ENCODE results near the gene PDE7B. TPM values are rescaled to one million over a fixed set of nuclear protein-coding genes. Genes with fewer than 3 reads are reported as not detected.

Gene PDE7B
- total and polyA plus RNA-seq, 2 of the 4 experiments (the other 2 are of a cell fraction) = 7.8 to 12.4 TPM

GRCh38 chr6:136061701-136062100 is 210.2 kb downstream of the PDE7B start:
- no peak overlapping the region for H3K4ac ChIP-seq (ENCODE audit: low read depth, low read length)
- no peak overlapping the region for H4K5ac ChIP-seq (ENCODE audit: low read depth, low read length)
- dilution Hi-C loops (cut with HindIII; ENCODE audit: low sequenced_read_pairs, unreplicated experiment) (no loop called here), intact Hi-C loops (cut with micrococcal nuclease) (no loop called here), in situ Hi-C loops (cut with MboI; ENCODE audit: low sequenced_read_pairs) (no loop called here)
- DNase-seq (no peak), ATAC-seq (ENCODE audit: low read depth) (no peak)
- no peak overlapping the region for H3K14ac ChIP-seq (replicated peaks; ENCODE audit: low read depth, low read length)
- no peak overlapping the region for H4K8ac ChIP-seq (ENCODE audit: low read depth in 2 of 2, low read length in 2 of 2)
- peaks cover 33 to 67% of the 10 kb centered on the region in 2 experiments for H3K79me1 ChIP-seq (ENCODE audit: low read depth in 1 of 2, low read length in 2 of 2)
- TF ChIP-seq FOS (IDR thresholded peaks at IDR 0.05; ENCODE audit: low read depth, low read length) = no peak
- TF ChIP-seq CEBPB (IDR thresholded peaks at IDR 0.05; ENCODE audit: low read depth, low read length) = no peak
- TF ChIP-seq MAFK (IDR thresholded peaks at IDR 0.05; ENCODE audit: low read depth, low read length) = no peak
- no peak for TF ChIP-seq BHLHE40 (IDR thresholded peaks at IDR 0.05; ENCODE audit: low read depth, low read length)
- TF ChIP-seq RCOR1 (IDR thresholded peaks at IDR 0.05; ENCODE audit: insufficient replicate concordance, low read length) = no peak
- TF ChIP-seq MAZ (IDR thresholded peaks at IDR 0.05; ENCODE audit: borderline replicate concordance, low read depth, low read length) = no peak
- H2AK9ac ChIP-seq (replicated peaks; ENCODE audit: low read depth, low read length, poor library complexity) = no peak overlapping the region
- H3K18ac ChIP-seq (ENCODE audit: low read depth, low read length) = no peak overlapping the region
- peaks cover 15% of the 10 kb centered on the region for H3K9me1 ChIP-seq (ENCODE audit: insufficient read depth, low read length)
- no peak overlapping the region for H2BK5ac ChIP-seq (ENCODE audit: low read depth, low read length, poor library complexity, severe bottlenecking)
- no peak overlapping the region for H3K56ac ChIP-seq (ENCODE audit: extremely low read depth, insufficient read depth, low read length)
- BruUV-seq (replicated peaks) = no TSS peak
- no peaks in the 10 kb centered on the region for H3K27me3 ChIP-seq (ENCODE audit: control insufficient read depth, insufficient read depth, low read length)
- POLR2A ChIA-PET (ENCODE audit: unreplicated experiment) = no interaction called here
- H4K91ac ChIP-seq (ENCODE audit: insufficient read depth, low read depth, low read length) = no peak overlapping the region
- no peak overlapping the region for H2AK5ac ChIP-seq (ENCODE audit: low read depth, low read length)
- peaks cover 10% of the 10 kb centered on the region for H3K4me1 ChIP-seq (ENCODE audit: control insufficient read depth, insufficient read depth, low read length)
- CTCF ChIA-PET = no interaction called here
- H3K9ac ChIP-seq (ENCODE audit: low read depth, low read length) = no peak overlapping the region
- no peak overlapping the region for H2BK120ac ChIP-seq (ENCODE audit: low read depth, low read length)
- peaks cover 2% of the 10 kb centered on the region; the same call in 1 of the 2 replicates for H3K36me3 ChIP-seq (ENCODE audit: control insufficient read depth, insufficient read depth, low read length)
- H3K27ac ChIP-seq (ENCODE audit: insufficient read depth, low read length) = no peak overlapping the region
- no peak overlapping the region for H3K4me3 ChIP-seq (ENCODE audit: insufficient read depth, low read depth, low read length)
- H3K9me3 ChIP-seq (ENCODE audit: control insufficient read depth, insufficient read depth, low read length) = no peaks in the 10 kb centered on the region
- 93% methylated on average over 3 of the region's 5 CpGs; no CpG with 5 or more reads in 1 of the 2 experiments for WGBS, 2 experiments (ENCODE audit: extremely low coverage in 2 of 2, insufficient read length in 1 of 2)
- no peak overlapping the region for H3K23ac ChIP-seq (ENCODE audit: low read depth, low read length)
- H3K4me2 ChIP-seq (ENCODE audit: low read depth, low read length) = no peak overlapping the region
- peaks cover 6% of the 10 kb centered on the region; the same call in 1 of the 2 replicates for H4K20me1 ChIP-seq (ENCODE audit: insufficient read depth, low read length)
- H2BK20ac ChIP-seq (ENCODE audit: low read depth, low read length) = no peak overlapping the region
- no peak overlapping the region for H2AFZ ChIP-seq (replicated peaks; ENCODE audit: low read length, poor library complexity)
- no peak overlapping the region for H2BK15ac ChIP-seq (ENCODE audit: low read depth, low read length)
